Lung (tissue), 16 donors: ENCODE measurements around the gene MAF. TPM values are rescaled to one million over a fixed set of nuclear protein-coding genes. Genes with fewer than 3 reads are reported as not detected.
A peak's percentile ranks its signal among the peaks of the same experiment; 100 is the strongest.

Experiments used
- ATAC-seq: fragments of 200-7000 bp; cut with Tn5 transposase; one replicate; pipeline ENCODE4 v1.9.1; 2020; ENCODE audit warnings: moderate number of reproducible peaks; ENCODE audit not compliant: insufficient read depth, low FRiP score
- DNase-seq, 3 donors: peaks; one replicate each; pipeline ENCODE4 v3.0.0-alpha.2; 2013 to 2017
- H3K27ac ChIP-seq, 2 donors: one replicate each; pipeline ENCODE4 v1.5.1; 2013; ENCODE audit warnings: mild to moderate bottlenecking in 2 of 2, moderate library complexity in 2 of 2, control low read depth in 1 of 2, inconsistent platforms in 1 of 2, low read depth in 1 of 2, low read length in 1 of 2
- H3K27me3 ChIP-seq, 3 donors: one replicate each; pipeline ENCODE4 v1.5.1; 2013; ENCODE audit warnings: low read length in 2 of 3; ENCODE audit not compliant: control insufficient read depth in 3 of 3, insufficient read depth in 3 of 3
- H3K36me3 ChIP-seq, 4 donors: one replicate each; pipeline ENCODE4 v1.5.1; 2013; ENCODE audit warnings: low read length in 4 of 4, mild to moderate bottlenecking in 1 of 4, moderate library complexity in 1 of 4; ENCODE audit not compliant: control insufficient read depth in 4 of 4, insufficient read depth in 4 of 4
- H3K4me1 ChIP-seq, 5 donors: one replicate each; pipeline ENCODE4 v1.5.1; 2013; ENCODE audit warnings: low read length in 5 of 5, mild to moderate bottlenecking in 2 of 5, moderate library complexity in 1 of 5; ENCODE audit not compliant: control insufficient read depth in 5 of 5, insufficient read depth in 5 of 5
- H3K4me3 ChIP-seq: one replicate; pipeline ENCODE4 v1.5.1; 2013; ENCODE audit warnings: mild to moderate bottlenecking, control low read depth, moderate library complexity
- H3K9ac ChIP-seq, 2 donors: one replicate each; pipeline ENCODE4 v1.5.1; 2013; ENCODE audit warnings: low read length in 2 of 2, control low read depth in 1 of 2; ENCODE audit not compliant: insufficient read depth in 1 of 2
- H3K9me3 ChIP-seq, 4 donors: one replicate each; pipeline ENCODE4 v1.5.1; 2013; ENCODE audit warnings: low read length in 3 of 4, mild to moderate bottlenecking in 1 of 4, moderate library complexity in 1 of 4; ENCODE audit not compliant: control insufficient read depth in 4 of 4, insufficient read depth in 3 of 4
- WGBS, 2 donors: extraction: QIAGEN DNeasy Blood & Tissue Kit; methylation state at CpG; one replicate each; pipeline ENCODE4 v1.1.7; 2013; 5-methylcytosine and 5-hydroxymethylcytosine counted together
- long read RNA-seq, 5 donors: transcript quantifications; one replicate each; lab custom pipeline, GENCODE V29; 2026
- polyA plus RNA-seq, 2 donors: library from polyadenylated mRNA; stranded (reverse); fragments of 200-250 nt; gene quantifications; one replicate each; pipeline ENCODE4 v1.2.1, GENCODE V29; 2013
- total RNA-seq, 2 donors: library from RNA; depleted of rRNA in 1 of 2; stranded (reverse); fragments of >200 nt in 1 of 2; gene quantifications; one replicate each; pipeline ENCODE4 v1.2.1, GENCODE V29; 2014 to 2021
- TF ChIP-seq, protein P1 (sequence below): IDR thresholded peaks from 2 replicates; pipeline ENCODE4 v1.5.1; 2012; ENCODE audit warnings: mild to moderate bottlenecking; ENCODE audit errors: control extremely low read depth, extremely low read depth
- donor health status: control.
- donor health status: control.
- donor health status: Bipolar disorder and iron deficiency.
- donor health status: healthy.
- donor health status: DM: yes; HTN: yes; CAD: no.

MAF gene
- total RNA-seq (10 to 100 TPM; 49.2 to 66.8 TPM), polyA plus RNA-seq (10 to 100 TPM in 1 of 2 donors, 1 to 10 TPM in 1; 7.0 to 11.0 TPM)
- long read RNA-seq, donor 1, full-length matches to known transcripts: 333 of 333 reads
- long read RNA-seq, donor 1, partial matches to known transcripts: 0 of 333 reads
- long read RNA-seq, donor 1, other reads (novel, unspliced or antisense): 0 of 333 reads
- long read RNA-seq, donor 2, full-length matches to known transcripts: 200 of 200 reads
- long read RNA-seq, donor 2, partial matches to known transcripts: 0 of 200 reads
- long read RNA-seq, donor 2, other reads (novel, unspliced or antisense): 0 of 200 reads
- long read RNA-seq, donor 3, full-length matches to known transcripts: 251 of 251 reads
- long read RNA-seq, donor 3, partial matches to known transcripts: 0 of 251 reads
- long read RNA-seq, donor 3, other reads (novel, unspliced or antisense): 0 of 251 reads
- long read RNA-seq, donor 4, full-length matches to known transcripts: 205 of 205 reads
- long read RNA-seq, donor 4, partial matches to known transcripts: 0 of 205 reads
- long read RNA-seq, donor 4, other reads (novel, unspliced or antisense): 0 of 205 reads
- long read RNA-seq, donor 5, full-length matches to known transcripts: 389 of 389 reads
- long read RNA-seq, donor 5, partial matches to known transcripts: 0 of 389 reads
- long read RNA-seq, donor 5, other reads (novel, unspliced or antisense): 0 of 389 reads

GRCh38 chr16:79600638-79601091 lies at the start of gene MAF:
Gene MAF (minus strand): TSS chr16:79600737. CDS start chr16:79599902, 835 bp downstream.
- Histone ChIP-seq H3K4me3 (peak within 1 kb of the TSS; percentile 87), H3K27ac (peak within 1 kb of the TSS; percentile 88 to 92), H3K27me3 (no peaks in the 10 kb centered on the region), H3K9ac (peak within 1 kb of the TSS; percentile 51 to 92), H3K4me1 (peaks cover 0 to 28% (median 2%) of the 10 kb centered on the region in 5 donors), H3K9me3 (no peaks in the 10 kb centered on the region), H3K36me3 (peaks cover 0 to 32% (median 7%) of the 10 kb centered on the region in 4 donors)
- DNase-seq (peak; percentile 97 to 99 (median 99)), ATAC-seq (peak; percentile 88)
- WGBS, 2 donors: 0 to 1% methylated on average over 23 to 25 of the region's 25 CpGs
- TF ChIP-seq, protein P1, sequence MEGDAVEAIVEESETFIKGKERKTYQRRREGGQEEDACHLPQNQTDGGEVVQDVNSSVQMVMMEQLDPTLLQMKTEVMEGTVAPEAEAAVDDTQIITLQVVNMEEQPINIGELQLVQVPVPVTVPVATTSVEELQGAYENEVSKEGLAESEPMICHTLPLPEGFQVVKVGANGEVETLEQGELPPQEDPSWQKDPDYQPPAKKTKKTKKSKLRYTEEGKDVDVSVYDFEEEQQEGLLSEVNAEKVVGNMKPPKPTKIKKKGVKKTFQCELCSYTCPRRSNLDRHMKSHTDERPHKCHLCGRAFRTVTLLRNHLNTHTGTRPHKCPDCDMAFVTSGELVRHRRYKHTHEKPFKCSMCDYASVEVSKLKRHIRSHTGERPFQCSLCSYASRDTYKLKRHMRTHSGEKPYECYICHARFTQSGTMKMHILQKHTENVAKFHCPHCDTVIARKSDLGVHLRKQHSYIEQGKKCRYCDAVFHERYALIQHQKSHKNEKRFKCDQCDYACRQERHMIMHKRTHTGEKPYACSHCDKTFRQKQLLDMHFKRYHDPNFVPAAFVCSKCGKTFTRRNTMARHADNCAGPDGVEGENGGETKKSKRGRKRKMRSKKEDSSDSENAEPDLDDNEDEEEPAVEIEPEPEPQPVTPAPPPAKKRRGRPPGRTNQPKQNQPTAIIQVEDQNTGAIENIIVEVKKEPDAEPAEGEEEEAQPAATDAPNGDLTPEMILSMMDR: no peak

GRCh38 chr16:79648826-79649225 lies 48.3 kb upstream of the MAF start:
- 74 to 88% methylated on average over 4 of the region's 4 CpGs for WGBS, 2 donors

DNA sequence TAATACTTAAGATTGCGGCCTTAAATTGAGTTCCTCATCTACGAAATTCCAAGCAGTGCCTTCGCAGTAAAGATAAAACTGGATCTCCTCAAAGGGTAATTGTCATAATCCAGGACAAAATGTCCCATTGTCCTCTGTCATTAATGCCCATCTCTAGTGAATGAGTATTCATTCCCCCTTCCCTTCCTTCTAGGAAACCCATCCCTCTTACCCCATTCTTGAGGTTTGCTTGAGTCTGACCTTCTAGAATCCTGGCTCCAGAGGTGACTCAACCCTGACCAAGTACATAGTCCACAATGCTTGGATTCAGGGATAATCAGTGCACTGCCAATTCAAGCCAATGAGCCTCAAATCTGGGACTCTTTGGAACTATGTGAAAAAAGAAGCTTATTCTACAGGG lies 47.0 kb upstream of the MAF start:
- Histone ChIP-seq H3K9me3 (no peaks in the 10 kb centered on the region), H3K27ac (no peak overlapping the region), H3K4me1 (peaks cover 0 to 11% (median 0%) of the 10 kb centered on the region in 5 donors), H3K27me3 (no peaks in the 10 kb centered on the region), H3K4me3 (no peak overlapping the region), H3K36me3 (no peaks in the 10 kb centered on the region), H3K9ac (no peak overlapping the region)
- ATAC-seq (no peak), DNase-seq (no peak)
- TF ChIP-seq, protein P1: no peak
- 95% methylated on average over 3 of the region's 3 CpGs for WGBS, 2 donors

More at GRCh38 chr16:79648826-79649225, 48.3 kb upstream of the MAF start:
- Histone ChIP-seq H3K4me3 (no peak overlapping the region), H3K9ac (no peak overlapping the region), H3K9me3 (peaks cover 0 to under 1% (median 0%) of the 10 kb centered on the region in 4 donors), H3K4me1 (peaks cover 0 to 23% (median 10%) of the 10 kb centered on the region in 5 donors), H3K27ac (no peak overlapping the region), H3K27me3 (no peaks in the 10 kb centered on the region), H3K36me3 (no peaks in the 10 kb centered on the region)
- TF ChIP-seq, protein P1: no peak
- DNase-seq (no peak), ATAC-seq (no peak)
